ENCODE measurements around the gene BPGM. TPM values are rescaled to one million over a fixed set of nuclear protein-coding genes. Genes with fewer than 3 reads are reported as not detected.

BPGM gene
- total RNA-seq, 1 donor from 2014 or later = 13.3 TPM

GRCh38 chr7:134699899-134700298 lies 53.2 kb downstream of the BPGM start:
- no peaks in the 10 kb centered on the region for H3K36me3 Mint-ChIP-seq

DNA sequence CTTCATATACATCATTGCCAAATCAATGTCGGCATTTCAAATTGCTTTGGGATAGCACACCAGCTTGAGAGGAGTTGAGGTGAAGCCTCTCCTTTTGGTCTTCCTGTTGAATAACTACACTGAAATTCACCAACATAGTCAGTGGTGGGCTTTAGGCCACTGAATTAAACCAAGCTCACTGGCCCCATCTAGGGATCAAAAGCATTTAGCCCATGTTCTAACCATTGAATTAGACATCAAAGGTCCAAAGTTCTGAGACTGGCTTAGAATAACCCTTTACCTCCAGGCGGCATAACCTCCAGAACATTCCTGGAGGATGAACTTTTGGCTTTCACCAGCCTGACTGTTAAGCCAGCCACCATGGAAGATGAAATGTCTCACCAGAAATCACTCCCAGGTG lies 54.6 kb downstream of the BPGM start:
- Mint-ChIP-seq H3K4me3 (no peak overlapping the region), H3K27me3 (ENCODE audit: low read depth) (no peaks in the 10 kb centered on the region), H3K4me1 (peaks cover 24% of the 10 kb centered on the region), H3K27ac (no peak overlapping the region), H3K36me3 (no peaks in the 10 kb centered on the region), H3K9me3 (no peaks in the 10 kb centered on the region)
- TF ChIP-seq CTCF (IDR thresholded peaks at IDR 0.05; ENCODE audit: unreplicated experiment) = no peak
- DNase-seq (ENCODE audit: low spot score in 2 of 2, unreplicated experiment in 2 of 2) = no peak

More at GRCh38 chr7:134699899-134700298, 53.2 kb downstream of the BPGM start:
- H3K9me3 Mint-ChIP-seq = no peaks in the 10 kb centered on the region
- no peak for TF ChIP-seq CTCF (IDR thresholded peaks at IDR 0.05; ENCODE audit: unreplicated experiment)
- peak overlapping the region; percentile 45 for H3K27ac Mint-ChIP-seq
- H3K4me3 Mint-ChIP-seq = no peak overlapping the region
- no peaks in the 10 kb centered on the region for H3K27me3 Mint-ChIP-seq (ENCODE audit: low read depth)
- H3K4me1 Mint-ChIP-seq = peaks cover 34% of the 10 kb centered on the region
- DNase-seq (ENCODE audit: low spot score in 2 of 2, unreplicated experiment in 2 of 2) = no peak

DNA sequence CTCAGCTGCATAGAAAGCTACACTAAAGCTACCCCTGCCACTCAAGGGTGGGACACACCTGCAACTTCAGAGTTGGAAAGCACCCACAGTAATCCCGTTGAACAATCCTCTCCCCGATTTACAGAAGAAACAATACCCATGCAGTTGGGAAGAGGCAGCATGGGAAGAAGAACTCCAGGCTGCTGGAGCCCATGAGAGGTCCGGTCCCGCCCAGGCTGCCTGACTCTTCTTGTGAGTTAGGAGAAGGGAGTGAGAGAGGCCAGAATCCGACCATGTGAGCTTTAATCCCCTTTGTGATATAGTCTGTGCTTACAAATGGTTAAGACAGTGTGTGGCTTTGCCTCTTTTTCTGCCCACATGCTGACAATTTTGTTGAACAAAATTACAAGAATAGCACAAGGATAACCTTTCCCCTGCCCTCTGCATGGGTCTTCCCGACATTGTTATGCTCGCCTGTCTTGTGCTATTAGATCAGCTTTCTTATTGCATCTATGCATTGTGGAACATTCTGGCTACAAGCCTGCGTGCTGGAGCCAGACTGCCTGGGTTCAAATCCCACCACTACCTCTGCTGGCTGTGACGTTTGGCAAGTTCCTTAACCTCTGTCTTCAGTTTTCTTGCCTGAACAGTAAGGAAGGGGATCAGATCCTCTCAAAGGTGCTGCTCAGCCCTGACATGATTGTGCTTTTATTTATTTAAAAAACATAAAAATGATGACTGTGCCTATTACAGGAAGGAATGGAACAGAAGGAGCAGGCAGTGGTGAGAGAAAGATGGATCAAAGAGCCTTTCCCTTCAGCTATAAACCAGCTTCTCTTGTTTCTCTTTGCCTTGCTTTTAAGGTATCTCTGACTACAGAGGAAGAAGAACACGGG lies 56.0 kb downstream of the BPGM start:
- Mint-ChIP-seq H3K4me1 (peaks cover 22% of the 10 kb centered on the region), H3K36me3 (no peaks in the 10 kb centered on the region), H3K27me3 (ENCODE audit: low read depth) (no peaks in the 10 kb centered on the region), H3K27ac (no peak overlapping the region), H3K9me3 (no peaks in the 10 kb centered on the region), H3K4me3 (no peak overlapping the region)
- no peak for TF ChIP-seq CTCF (IDR thresholded peaks at IDR 0.05; ENCODE audit: unreplicated experiment)
- DNase-seq (ENCODE audit: low spot score in 2 of 2, unreplicated experiment in 2 of 2) = no peak

DNA sequence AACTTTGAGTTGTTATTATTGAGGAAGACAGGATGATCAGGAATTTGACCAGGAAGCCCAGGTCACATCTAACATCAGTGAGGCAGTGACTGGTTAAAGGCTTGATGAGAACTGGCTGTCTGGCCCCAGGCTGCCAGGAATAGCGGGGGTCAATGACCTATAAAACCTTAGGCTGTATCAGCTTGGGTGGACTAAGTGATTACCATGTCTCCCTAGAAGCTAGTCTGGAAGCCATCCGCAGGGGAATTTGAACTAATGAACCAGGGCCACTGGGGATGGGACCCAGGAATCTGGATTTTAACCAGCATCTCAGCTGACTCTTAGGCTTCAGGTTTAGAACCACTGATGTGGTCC lies 56.6 kb downstream of the BPGM start:
- Mint-ChIP-seq H3K36me3 (no peaks in the 10 kb centered on the region), H3K9me3 (no peaks in the 10 kb centered on the region), H3K4me1 (peaks cover 16% of the 10 kb centered on the region), H3K4me3 (no peak overlapping the region), H3K27me3 (ENCODE audit: low read depth) (no peaks in the 10 kb centered on the region), H3K27ac (no peak overlapping the region)
- no peak for DNase-seq (ENCODE audit: low spot score in 2 of 2, unreplicated experiment in 2 of 2)
- TF ChIP-seq CTCF (IDR thresholded peaks at IDR 0.05; ENCODE audit: unreplicated experiment) = no peak

GRCh38 chr7:134703782-134704181 lies 57.1 kb downstream of the BPGM start:
- Mint-ChIP-seq H3K4me1 (peaks cover 15% of the 10 kb centered on the region), H3K27ac (no peak overlapping the region), H3K27me3 (ENCODE audit: low read depth) (no peaks in the 10 kb centered on the region), H3K36me3 (no peaks in the 10 kb centered on the region), H3K9me3 (no peaks in the 10 kb centered on the region), H3K4me3 (no peak overlapping the region)
- no peak for TF ChIP-seq CTCF (IDR thresholded peaks at IDR 0.05; ENCODE audit: unreplicated experiment)
- DNase-seq (ENCODE audit: low spot score in 2 of 2, unreplicated experiment in 2 of 2) = no peak
